DMS53 treated with DMSO at 0.1 percent for 48 hours (cell line): Measurements from ENCODE around the gene CYBRD1.
"Not testable (repeated sequence)": the region's sequence is repeated elsewhere in the genome, so short reads cannot be mapped to it uniquely, and the experiment has no call there.

ENCODE experiments used
- DNase-seq: peaks from one replicate; lab custom pipeline; 2025; ENCODE audit not compliant: unreplicated experiment; lab: John Stamatoyannopoulos, UW

CYBRD1 gene

GRCh38 chr2:171515672-171516298 is 6.5 kb upstream of the CYBRD1 start:
- no peak for DNase-seq

DNA sequence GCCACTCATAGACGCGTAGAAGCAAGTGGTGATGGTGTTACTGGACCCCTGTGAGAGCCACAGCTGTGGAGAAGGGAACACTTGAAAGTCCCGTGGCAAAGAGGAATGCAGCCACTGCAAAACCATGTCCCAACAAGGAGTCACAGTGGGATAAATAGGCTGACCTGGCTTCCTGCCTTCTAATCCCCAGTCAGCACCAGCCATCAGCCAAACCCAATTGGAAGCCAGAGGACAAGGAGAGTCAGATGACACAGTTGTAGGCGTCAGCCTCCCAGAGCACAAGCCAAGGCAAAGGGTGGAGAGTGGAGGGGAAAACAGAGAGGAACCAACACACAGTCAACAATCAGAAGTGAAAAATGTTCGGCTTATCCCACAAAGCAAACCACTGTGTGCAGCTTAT is 5.5 kb upstream of the CYBRD1 start:
- no peak for DNase-seq

DNA sequence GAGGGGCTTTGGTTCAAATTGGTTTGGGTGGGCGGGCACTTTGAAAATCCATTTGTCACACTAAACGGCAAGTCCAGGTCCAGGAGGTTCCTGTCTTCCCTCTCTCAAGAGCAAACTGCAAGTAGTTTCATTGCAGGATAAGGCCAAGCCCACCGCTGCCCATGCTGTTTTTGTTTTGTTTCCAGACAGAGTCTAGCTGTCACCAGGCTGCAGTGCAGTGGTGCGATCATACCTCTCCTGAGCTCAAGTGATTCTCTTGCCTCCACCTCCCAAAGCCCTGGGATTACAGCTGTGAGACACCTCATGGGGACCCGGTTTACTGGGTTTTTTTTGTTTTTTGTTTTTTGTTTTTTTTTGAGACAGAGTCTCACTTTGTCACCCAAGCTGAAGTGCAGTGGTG is 1.8 kb upstream of the CYBRD1 start:
- DNase-seq = no peak

DNA sequence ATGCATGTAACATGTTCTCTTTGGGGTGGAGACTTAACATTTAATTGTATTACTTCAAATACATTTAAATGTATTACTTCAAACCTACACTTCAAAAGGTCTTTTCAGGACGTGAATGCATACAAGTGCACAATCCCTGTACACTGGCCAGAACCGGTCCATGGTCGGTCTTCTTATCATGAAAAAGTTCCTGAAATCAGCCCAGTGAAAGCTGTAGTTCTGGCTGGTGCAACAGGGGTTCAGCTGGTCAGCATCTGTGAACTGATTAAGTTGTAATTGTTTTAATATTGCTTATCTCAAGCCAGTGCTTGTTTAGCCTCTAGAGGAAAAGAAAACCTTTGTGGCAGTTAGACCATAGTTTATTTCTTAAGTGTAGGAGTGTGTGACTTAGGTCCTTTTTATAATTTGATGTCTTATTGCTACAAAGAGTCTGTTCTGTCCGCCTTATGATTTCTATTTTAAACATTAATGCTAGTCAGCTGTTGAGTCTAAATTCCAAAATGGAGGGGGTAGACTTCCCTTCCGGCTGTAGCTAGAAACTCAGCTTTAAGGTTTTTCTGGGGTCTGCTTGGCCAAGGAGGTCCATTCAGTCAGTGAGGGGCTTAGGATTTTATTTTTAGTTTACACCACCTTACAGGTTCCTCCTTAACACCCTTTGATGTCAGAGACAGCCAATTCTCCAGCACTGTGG is 768 bp upstream of the CYBRD1 start:
- DNase-seq = no peak

DNA sequence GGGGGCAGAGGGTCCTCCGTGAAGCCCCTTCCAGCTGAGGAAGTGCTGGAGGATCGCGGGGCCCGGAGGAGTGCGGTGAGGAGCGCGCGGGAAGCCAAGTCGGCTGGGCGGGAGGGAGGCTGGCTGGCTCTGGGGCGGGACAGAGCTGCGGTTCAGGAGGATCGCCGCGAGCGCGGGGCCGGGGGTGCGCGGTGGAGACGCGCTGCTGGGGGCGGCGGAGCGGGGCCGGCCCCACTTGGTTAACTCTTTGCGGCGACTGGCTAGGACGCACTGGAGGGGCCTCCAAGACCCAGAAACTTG is 464 bp downstream of the CYBRD1 start:
- DNase-seq = no peak

DNA sequence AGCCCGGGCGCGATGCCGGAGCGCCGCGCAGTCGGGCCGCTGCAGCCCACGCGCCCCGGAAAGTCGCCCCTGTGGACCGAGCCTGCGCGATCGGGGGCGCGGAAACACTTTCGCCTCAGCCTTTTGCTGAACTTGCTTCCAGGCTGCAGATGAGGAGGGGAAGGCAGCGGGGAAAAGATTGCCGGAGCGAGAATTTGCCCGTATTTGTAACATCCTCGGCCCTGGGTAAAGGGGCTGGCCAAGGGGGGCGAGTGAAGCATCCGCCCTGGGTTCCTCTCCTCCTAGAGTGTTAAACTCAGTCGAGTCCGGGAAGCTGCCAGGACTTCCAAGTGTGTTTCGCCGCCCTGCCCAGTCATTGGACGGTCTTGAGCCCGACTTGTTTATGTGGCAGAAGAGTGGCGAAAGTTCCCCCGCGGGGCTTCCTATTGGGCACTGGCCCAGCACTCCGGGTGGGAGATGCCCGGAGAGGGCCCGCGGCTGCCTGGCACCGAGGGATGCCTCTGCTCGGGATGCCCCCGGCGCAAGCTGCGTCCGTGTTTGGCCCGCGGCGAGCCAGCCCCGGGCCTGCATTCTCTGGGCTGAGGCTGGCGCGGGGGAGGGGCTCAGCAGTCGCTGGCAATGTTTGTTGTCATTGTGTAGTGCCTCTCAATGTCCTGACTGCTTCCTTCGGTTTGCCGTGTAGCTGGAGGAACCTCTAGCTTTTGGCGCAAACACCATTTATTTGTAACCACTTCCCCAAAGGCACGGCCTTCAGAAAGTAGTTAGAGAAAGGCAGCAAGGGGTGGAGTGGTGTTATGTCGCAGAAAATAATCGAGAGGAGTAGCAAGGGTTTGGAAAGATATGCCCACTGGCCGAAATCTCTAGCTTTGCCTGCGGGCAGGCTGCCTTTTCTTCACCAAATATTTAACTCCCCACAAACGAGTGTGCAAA is 1.1 kb downstream of the CYBRD1 start:
- DNase-seq = peak; percentile 59

GRCh38 chr2:171524018-171524401 is 1.7 kb downstream of the CYBRD1 start:
- DNase-seq = no peak

DNA sequence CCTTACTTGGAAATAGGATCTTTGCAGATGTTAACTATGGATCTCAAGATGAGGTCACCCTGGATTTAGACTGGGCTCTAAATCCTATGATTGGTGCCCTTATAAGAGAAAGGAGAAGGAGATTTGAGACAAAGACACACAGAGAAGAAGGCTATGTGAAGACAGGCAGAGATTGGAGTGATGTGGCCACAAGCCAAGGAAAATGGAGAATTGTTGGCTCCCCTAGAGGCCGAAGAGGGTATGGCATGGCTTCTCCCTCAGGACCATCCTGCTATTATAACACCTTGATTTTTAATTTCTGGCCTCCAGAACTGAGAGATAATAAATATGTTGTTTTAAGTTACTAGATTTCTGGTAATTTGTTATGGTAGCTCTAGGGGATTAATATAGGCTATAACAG is 7.6 kb downstream of the CYBRD1 start:
- no peak for DNase-seq

GRCh38 chr2:171530378-171530777 is 8.1 kb downstream of the CYBRD1 start:
- no peak for DNase-seq

DNA sequence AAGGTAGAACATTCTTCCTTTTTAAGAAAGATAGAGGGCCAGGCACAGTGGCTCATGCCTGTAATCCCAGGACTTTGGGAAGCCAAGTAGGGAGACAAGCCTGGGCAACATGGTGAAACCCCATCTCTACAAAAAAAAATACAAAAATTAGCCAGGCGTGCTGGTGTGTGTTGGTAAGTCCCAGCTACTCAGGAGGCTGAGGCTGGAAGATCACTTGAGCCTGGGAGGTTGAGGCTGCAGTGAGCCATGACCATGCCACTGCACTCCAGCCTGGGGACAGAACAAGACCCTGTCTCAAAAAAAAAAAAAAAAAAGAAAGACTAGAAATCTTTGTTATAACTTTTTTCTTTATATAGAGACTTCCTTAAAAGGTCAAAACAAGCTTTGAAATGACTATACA is 8.6 kb downstream of the CYBRD1 start:
- DNase-seq = not testable (repeated sequence)

DNA sequence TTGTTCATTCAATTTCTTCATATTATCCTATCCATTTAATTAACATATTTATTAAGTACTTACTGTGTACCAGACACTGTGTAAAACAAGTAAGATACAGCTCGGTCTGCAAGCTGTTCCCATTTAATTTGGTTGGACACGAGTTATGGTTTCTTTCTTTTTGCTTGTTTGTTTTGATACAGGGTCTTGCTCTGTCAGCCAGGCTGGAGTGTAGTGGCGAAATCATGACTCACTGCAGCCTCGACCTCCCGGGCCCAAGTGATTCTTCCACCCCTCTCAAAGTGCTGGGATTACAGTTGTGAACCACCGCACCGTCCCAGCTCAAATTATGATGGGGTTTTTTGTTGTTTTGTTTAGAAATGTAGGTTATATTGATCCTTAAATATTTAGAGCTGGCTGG is 9.0 kb downstream of the CYBRD1 start:
- DNase-seq = no peak

- no peak for DNase-seq
Observed at GRCh38 chr2:171531836-171532450, 9.7 kb downstream of the CYBRD1 start.

DNA sequence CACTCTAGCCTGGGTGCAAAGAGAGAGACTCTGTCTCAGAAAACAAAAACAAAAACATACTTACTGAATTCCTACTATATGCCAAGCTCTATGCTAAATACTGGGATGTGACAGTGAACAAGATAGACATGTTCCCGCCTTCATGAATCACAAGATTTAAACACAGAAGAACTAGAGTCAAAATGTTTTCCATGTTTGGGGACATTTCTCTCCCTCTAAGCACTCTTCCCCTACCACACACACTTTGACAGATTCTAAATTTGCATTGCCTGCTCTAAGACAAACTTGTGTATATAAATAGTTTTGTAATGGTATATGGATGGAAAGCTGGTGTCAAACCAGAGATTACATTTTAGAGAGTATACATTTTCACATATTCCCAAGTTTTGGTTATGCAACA is 11.1 kb downstream of the CYBRD1 start:
- no peak for DNase-seq

DNA sequence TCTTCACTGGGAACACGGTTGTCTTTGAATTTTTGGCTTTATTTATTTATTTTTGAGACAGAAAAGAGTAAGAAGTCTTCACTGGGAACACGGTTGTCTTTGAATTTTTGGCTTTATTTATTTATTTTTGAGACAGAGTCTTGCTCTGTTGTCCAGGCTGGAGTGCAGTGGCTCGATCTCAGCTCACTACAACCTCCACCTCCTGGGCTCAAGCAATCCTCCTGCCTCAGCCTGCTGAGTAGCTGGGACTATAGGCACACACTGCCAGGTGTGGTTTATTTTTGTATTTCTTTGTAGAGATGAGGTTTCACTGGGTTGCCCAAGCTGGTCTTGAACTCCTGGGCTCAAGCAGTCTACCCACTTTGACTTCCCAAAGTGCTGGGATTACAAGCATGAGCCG is 13.3 kb downstream of the CYBRD1 start:
- DNase-seq = not testable (repeated sequence)

DNA sequence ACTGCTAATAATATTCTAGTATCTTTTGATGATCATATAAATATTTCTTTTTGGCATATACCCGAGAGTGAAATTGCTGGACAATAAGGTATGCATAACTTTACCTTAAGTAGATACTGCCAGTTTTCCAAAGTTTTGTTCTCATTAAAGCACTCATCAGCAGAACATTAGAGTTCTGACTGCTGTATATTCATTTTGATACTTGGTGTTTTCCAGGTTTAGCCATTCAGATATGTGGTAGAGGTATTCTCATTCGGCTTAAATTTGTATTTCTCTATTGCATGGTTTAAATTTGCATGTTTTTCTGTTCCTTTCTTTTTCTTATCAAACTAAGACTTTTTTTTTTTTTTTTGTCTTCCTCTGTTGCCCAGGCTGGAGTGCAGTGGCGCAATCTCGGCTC is 18.2 kb downstream of the CYBRD1 start:
- no peak for DNase-seq

DNA sequence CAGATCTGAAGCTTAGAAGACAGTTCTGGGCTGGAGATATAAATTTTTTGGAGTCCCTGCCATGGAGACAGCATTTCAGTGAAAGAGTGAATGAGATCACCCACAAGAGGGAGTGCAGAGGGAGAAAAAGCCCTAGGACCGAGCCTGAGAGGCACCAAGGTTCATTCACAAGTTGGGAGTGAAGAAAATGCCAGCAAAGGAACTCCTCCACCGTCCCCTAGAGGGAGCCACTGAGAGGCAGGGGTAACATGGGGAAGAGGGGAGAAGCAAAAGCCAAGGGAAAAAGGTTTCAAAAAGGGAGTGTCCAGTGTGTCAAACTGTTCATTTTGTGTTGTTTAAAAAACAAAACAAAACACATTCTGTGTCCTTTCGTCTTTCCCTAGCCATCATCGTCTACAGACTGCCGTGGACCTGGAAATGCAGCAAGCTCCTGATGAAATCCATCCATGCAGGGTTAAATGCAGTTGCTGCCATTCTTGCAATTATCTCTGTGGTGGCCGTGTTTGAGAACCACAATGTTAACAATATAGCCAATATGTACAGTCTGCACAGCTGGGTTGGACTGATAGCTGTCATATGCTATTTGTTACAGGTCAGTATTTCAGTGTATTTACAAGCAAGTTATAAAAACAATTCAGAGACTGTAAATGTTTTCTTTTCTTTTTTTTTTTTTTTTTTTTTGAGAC is 19.1 kb downstream of the CYBRD1 start:
- peak; percentile 3 for DNase-seq

- DNase-seq = no peak
Observed at GRCh38 chr2:171545086-171545485, 22.8 kb downstream of the CYBRD1 start.

DNA sequence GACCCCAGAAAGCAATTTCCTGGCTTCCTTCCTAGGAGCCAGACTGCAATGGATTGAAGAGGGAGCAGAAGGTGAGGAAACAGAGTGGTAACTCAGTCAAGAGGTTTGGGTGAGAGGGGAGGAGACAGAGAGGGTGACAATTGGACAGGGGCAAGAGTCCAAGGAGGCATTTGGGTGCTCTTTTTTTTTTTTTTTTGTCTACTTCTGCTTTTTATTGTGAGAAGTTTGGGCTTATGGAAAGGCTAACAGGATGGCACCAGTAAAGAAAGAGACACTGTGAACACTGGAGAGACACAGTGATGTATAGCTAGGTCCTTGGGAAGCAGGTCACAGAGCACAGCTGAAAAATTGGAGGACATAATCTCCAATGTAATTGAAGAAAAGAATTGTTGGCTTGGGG is 25.0 kb downstream of the CYBRD1 start:
- no peak for DNase-seq

DNA sequence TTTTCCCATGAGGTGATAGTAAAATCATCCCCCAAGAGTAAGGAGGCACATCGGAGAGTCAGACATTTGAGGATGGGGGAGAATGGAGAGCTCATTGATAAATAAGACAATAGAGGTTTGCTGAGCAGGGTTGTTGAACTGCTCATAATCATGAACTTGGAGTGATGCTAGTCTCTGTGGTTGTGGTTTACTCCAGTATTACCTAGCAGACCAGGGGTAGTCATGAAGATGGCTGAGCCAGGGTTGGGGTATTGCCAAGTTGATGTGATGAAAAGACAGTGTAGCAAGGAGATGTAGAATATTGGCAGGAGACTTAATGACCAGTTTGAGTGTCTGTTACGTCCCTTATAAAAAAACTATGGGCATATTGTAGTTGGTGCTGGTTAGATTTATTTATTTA is 25.4 kb downstream of the CYBRD1 start:
- DNase-seq = no peak

- DNase-seq = no peak
Observed at GRCh38 chr2:171550613-171551012, 28.3 kb downstream of the CYBRD1 start.

DNA sequence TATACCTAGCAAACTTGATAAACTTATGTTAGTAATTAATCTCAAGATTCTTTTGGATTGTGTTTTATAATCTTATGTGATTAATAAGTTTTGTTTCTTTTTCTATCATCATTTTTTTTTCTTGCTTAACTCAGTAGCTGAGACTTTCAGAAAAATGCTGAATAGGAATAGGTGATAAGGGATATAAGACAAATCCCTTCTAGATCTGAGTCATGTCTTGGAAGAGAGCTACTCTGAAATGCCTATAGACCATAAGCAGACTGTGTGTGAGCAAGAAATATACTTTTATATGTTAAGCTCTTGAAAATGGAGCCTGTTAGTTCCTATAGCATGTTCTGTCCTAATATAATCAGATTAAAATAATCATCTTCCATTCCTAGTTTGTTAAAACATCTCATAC is 29.6 kb downstream of the CYBRD1 start:
- DNase-seq = no peak
